Esophagus mucosa (tissue), 1 donor: ENCODE results near the gene STK32C. TPM values are rescaled to one million over a fixed set of nuclear protein-coding genes. Genes with fewer than 3 reads are reported as not detected.

Experiments used
- ATAC-seq: fragments of 200-7000 bp; cut with Tn5 transposase; one replicate; pipeline ENCODE4 v1.9.1; 2020
- total RNA-seq: library from RNA; stranded (reverse); gene quantifications from one replicate; pipeline ENCODE4 v1.2.4, GENCODE V29; 2023
- donor health status: DM: yes; HTN: yes; CAD: no.

Gene STK32C
- total RNA-seq, 1 donor from 2014 or later = 7.1 TPM

DNA sequence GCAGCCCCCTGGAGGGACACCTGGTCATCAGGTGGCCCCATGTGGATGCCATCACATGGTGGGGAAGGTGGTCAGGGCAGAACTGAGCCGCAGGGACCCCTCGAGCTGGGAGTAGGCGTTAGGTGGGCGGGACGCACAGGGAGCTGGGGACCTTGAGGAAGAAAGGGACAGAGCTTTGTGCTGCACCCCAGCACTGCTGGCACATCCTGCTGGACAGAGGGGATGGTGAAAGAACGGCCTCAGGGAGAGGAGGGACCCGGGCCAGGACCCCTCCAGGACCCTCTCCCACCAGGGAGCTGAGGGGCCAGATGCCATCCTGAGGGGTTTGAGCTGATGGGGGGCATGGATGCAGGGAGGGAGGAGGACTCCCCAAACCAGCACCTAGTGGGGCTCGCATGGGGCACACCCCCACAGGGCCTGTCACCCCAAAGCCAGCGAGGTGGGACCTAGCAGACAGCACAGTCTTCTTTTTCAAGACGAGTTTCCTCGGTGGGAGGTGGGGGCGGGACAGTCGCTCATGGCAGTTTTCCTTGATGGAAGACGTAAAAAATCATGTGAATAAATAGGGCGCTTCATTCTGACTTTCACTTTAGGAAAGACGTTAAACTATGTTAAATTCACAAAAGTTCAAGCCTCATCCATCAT lies 43.3 kb downstream of the STK32C start:
- ATAC-seq = no peak

DNA sequence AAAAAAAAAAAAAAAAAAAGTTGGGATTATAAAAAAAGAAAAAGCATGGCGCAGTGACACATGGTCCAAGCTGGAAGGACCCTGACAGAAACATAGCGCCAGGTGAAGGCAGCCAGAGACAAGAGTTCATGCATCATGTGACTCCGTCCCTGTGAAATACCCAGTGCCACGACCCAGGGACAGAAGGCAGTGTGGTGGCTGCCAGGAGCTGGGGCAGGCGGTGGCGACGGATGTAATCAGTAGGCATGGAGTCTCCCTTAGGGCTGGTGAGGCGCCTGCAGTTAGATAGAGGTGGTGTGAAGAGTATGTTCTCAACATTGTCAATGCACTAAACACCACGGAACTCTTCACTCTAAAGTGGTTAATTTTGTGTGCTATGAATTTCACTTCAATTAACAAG lies 43.9 kb downstream of the STK32C start:
- ATAC-seq = no peak

DNA sequence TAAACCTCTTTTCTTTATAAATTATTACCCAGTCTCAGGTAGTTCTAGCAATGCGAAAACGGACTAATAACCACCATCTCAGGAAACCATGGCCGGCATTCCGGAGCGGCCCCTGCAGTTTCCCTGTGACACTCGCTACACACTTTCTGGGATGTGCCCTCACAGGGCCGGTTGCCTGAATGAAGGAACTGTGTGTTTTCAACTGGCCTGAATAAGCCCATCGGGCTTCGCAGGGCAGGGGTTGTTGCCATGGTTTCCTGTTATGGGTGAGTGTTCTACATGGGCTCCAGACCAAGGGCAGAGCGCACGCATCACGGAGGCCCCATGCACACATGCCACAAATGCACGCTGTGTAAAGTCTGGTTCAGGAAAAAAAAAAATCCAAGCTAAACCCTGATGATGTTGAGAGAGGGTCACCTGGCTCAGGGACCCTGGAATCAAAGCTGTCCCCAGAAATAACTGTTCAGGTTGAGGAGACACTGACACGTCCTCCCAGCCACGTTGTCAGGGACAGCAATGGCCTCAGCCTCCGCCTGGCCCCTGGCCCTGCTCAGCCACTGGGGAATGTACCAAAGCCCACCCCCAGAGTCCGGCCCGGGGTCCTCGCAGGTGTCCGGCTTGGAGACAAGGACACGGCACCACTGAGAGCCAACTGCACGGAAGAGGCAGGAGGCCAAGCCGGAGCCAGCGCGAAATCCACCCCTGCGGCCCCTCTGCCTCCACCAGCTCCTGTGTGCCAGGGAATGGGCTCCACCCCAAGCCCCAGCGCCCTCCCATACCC lies 47.9 kb downstream of the STK32C start:
- no peak for ATAC-seq

DNA sequence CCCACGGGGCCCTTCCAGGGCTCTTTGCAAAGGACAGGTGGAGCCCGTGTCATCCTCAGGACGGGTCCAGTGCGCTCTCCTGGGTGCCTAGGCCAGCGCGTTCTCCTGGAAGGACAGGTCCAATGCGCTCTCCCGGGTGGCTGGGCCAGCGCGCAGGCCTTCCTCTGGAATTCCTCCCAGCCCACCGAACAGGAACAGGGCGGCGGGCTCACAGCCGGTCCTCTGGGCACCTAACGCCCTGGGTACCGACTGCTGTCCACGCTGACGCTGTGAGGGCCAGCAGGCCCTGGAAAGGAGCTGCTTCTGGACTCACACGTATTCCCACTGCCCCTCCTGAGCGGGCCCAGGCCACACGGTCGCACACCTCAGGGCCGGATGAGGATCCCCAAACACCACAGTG lies 49.3 kb downstream of the STK32C start:
- no peak for ATAC-seq

DNA sequence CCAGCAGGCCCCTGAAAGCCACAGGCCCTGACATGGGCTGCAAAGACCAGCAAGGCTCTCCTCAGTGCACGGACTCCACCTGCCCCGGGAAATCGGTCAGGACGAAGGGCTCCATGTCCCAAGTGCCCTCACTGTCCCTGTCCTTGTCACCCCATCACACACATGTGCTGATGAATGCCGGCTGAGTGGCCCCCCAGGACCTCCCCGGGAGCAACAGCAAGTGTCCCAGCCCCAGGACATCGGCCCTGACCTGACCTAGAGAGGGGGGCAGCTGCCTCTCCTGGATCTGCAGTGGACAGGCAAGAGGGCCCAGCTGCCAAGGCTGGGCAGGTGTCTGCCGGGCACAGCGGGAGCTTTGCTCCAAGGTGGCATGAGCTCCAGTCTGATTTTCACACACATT lies 49.8 kb downstream of the STK32C start:
- ATAC-seq = no peak

DNA sequence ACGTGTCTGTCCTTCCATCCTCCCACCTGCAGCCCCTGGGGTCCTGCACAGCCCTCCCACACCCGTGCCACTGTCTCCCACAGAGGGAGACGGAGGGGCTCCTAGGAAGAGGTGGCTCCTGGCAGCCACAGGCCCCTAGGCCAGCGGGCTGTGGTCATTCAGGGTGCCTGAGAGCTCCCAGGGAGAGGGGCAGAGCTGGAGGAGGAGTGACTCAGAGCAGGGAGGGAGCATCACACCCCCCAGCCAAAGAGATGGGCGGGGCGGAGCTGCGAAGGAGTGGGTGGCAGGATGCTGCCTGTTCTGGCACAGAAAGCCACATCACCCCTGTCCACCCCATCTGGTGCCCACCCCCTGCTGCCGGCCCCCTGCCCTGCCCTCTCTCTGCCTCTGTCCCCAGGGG lies 50.5 kb downstream of the STK32C start:
- peak; percentile 12 for ATAC-seq

DNA sequence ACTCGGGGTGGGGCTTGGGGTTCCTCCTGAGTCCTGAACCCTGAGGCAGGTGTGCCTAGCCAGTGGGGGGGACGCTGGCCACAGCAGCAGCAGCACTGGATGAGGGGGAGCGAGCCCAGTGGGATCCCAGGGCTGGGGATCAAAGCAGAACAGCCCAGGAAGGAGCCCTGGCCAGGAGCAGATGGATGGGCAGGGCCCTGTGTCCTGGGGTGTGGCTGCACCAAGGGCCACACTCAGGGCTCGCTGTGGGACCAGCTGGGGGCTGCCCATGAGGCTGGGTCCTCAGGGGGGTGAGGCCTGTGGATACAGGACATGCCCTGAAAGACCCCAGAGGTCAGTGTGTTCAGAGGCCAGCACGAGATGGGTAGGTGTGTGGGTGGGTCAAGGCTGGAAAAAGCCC lies 50.9 kb downstream of the STK32C start:
- no peak for ATAC-seq

DNA sequence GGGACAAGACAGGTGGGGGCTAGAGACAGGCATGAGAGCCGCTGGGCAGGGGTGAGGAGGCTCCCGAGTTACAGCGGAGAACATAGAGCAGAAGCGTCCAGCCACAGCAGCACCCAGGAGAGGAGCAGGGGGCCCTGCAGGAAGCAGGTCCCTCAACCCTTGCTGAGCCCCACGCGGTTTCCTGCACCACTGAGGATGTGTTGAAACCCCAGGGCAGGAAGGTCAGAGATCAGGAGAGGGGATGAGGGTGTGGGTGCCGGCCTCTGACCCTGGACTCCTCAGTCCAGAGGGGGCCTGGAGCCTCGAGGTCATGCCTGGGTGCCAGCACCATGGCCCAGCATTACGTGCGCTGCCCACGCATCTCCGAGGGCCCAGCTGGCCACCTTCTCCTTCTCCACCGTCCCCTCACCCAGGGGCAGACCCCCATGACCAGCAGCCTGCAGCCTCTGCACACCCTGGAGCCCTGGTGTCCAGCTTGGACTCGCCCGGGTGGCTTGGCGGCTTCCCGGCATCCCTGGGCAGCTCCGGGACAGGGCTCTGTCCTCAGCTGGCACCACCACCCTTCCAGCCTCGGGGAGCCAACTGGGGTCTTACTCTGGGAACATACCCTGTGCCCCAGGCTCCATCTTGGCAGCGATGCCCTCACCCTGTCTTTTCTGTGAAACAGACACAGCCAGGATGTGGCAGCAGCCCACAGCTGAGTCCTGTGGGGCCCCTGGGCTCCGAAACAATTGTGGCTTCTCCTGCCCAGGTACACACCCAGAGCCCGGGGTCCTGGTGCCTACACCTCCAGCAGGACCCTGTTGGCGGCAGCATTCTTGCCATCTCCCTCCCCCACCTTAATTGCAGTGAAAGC lies 52.0 kb downstream of the STK32C start:
- no peak for ATAC-seq

DNA sequence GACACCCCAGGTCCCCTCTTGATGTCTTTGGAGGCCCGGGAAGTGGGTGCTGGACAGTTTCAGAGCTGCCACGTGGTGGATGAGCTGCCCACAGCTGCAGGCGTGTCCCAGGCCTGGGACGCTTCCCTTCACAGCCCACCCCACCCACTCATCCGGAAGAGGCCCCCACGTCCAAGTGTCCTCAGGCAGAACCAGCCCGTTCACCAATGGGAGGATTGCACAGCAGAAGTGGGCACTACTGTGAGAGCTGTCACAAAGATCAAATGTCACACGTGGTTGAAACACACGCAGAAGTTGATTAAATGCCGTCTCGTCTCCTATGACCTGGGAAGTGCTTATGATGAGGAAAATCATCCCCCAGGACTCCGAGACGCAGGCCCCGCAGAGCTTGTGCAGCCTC lies 52.9 kb downstream of the STK32C start:
- ATAC-seq = no peak

DNA sequence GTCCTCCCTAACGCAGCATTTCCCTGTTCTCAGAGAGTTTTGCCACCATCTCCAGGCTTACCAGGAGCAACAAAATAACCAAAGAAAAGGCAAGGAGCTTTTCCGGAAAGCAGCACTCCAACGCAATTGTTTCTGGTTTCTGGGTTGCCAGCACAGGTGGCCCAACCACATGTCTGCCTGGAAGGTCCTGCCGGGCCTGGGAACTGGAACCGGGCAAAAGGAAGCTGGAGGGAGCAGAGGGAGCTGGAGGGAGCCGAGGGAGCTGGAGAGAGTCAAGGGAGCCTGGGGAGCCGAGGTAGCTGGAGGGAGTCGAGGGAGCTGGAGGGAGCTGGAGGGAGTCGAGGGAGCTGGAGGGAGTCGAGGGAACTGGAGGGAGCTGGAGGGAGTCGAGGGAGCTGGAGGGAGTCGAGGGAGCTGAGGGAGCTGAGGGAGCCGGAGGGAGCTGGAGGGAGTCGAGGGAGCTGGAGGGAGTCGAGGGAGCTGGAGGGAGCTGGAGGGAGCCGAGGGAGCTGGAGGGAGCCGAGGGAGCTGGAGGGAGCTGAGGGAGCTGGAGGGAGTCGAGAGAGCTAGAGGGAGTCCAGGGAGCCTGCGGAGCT lies 54.6 kb downstream of the STK32C start:
- ATAC-seq = no peak

DNA sequence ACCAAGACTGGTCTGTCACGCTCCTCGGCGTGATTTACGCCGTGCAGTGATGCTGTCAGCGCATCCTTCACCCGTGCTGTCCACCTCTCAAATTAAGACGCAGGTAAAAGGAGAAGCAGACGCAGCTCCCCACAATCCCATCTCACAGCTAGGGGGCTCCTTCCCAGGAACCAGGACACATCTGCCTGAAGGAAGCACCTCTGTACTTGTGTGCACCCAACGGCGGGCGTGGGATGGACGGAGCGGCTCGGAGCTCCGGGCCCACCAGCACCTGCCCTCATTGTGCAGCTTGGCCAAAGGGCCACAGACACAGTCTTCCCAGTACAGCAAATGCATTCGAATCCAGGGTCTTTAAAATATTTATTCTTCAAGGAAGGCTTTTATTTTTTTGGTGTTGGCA lies 55.3 kb downstream of the STK32C start:
- ATAC-seq = no peak

DNA sequence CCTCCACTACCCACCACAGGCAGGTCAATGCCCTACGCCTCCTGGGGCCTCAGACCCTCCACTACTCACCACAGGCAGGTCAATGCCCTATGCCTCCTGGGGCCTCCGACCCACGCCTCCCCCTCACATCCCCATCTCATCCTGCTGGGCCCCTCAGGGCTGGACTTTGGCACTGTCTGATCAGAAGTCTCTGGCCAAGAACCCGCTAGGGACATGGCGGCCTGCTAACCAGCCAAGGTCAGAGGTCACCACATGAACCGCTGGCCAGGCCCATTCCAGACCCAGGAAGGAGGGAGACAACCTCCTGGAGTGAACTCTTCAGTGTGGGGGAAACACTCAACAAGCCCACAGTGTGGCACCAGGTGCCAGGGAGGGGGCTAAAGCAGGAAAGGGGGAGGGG lies 55.8 kb downstream of the STK32C start:
- no peak for ATAC-seq

DNA sequence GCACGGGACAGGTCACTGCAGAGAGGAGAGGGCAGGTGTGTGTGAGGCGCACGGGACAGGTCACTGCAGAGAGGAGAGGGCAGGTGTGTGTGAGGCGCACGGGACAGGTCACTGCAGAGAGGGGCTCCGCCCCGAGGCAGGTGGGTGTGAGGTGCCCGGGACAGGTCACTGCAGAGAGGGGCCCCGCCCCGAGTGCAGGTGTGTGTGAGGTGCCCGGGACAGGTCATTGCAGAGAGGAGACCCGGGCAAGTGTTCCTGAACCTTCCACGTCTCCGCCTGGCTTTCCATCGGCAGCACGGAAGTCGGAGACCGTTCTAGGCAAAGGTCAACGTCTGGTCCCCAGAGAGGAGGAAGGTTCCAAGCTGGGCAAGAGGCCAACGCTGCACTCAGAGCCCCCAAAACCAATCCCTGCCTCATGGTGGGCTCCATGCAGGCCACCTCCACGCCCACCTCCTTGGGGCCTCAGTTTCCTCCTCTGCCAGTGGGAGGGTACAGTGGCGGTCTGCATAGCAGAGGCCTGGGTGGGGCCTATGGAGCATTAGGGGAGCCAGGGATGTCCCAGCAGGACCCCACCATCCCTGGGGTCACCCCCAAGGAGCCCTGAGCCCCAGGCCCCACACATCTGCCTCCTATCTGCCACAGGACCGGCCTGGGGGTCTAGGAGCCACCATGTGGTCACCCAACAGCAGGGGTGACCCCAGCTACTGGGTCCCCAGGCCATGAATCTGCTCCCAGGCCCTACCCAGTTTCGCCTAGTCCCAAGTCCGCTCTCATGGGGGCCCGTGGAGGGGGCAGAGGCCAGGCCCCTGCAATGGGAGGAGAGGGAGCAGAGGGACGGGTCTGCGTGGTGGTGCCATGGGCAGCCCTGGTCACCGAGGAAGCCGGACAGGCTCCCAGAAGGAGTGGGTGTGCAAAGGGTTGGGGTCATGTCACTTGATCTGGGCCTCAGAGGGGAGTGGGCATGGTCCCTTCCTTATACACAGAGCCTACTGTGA lies 57.0 kb downstream of the STK32C start:
- ATAC-seq = no peak

DNA sequence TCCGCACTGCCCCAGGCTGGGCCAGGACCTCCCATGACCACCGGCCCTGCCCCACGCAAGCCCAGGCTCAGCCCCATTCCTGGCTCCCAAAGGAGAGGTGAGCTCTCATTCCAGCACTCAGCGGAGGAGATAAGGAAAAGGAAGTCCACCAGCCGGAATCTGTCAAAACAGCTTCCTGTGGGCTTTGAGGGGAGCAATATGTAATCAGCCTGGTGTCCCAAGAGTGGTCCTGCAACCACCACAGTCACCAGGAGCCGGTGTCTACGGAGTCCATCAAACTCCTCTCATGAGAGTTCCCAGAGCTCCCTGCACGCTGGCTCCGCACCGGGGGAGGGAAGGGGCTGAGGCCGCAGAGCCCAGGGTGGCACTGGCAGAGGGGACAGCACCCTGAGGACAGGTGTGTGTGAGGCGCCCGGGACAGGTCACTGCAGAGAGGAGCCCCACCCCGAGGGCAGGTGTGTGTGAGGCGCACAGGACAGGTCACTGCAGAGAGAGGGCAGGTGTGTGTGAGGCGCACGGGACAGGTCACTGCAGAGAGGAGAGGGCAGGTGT lies 57.9 kb downstream of the STK32C start:
- no peak for ATAC-seq

DNA sequence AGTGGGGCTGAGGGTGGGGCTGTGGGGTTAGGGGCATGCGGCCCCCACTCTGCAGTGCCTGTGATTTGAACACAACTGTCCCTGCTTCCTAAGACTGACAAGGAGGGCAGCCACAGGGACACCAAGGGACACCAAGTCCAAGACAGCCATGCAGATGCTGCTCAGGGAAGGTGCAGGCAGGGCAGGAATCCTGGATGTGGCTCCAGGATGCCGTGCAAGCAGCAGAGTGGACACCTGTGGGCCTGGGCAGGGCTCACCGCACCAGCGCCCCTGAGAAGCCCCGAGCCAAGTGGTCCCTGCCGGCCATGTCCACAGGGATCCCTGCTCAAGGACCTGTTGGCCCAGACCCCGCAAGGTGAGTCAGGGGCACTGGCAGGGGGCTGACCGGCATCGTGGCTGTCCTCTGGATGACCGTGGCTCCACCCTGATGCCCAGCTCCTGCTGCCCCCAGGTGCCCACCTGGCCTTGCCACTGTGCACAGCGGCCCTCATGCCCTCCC lies 58.5 kb downstream of the STK32C start:
- ATAC-seq = no peak

DNA sequence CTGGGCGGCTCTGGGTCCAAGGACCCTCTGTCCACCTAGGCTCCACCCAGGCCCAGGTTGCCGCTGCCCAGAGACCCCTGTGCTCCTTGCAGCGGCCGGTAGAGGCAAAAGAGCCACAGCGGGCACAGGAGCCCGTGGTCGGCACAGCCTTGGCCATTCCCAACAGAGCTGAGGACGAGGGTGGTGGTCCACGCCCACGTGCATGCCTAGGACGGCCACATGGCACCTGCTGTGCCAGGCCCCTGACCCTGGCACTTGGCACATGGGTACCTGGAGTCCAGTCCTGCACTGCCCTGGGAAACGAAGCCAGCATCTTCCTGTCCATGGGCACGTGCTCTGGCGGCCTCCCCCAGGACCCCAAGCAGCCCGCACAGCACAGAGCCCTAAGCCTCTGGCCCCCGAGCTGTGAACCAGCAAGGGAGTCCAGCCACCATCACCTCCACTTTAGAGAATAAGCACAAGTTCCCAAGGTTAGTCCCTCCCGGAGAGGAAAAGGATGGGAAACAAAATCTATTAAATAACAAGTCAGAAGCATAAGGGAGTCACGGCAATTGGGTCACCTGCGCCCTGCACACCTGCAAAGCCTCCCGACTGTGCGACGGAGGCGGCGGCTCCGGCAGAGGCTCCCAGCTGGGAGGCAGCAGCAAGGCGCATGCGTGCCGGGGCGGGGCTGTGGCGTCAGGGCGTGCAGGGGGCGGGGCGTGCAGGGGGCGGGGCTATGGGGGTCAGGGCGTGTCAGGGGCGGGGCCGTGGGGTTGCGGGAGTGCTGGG lies 59.1 kb downstream of the STK32C start:
- ATAC-seq = peak; percentile 78

DNA sequence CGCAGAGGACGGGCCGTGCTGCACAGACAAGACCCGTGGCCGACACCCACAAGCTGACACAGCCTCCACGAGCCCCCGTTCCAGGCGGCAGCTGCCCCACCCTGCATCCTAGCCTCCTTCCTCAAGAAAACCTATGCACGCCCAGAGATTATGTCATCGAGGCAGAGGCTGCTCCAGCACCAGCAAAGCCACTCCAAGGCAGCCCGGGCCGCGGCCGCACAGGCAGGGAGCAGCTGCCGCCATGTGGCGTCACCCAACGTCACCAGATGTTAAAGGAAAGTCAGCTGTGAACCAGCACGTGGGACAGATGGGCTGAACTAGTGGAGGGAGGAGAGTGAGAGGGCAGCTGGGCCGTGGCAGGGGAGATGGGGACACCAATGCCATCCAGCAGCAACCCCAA lies 59.8 kb downstream of the STK32C start:
- ATAC-seq = no peak

DNA sequence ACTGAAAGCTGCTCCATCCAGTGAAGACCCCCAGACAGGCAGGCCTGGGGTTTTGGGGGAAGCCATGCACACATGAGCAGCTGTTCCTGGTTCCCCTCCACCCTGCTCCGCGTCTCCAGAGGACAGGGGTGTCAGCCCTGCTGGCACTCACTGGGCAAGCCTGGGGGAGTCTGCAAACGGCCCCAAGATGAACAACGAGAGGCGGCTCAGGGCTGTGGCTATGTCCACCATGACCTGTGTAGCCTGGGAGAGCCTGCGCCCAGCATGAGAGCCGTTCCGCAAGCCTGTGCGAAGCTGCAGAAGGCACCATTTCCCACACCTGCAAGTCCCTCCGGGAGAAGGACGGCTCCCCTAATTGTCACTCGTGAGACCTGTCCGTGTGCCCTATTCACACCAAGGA lies 61.5 kb downstream of the STK32C start:
- no peak for ATAC-seq

DNA sequence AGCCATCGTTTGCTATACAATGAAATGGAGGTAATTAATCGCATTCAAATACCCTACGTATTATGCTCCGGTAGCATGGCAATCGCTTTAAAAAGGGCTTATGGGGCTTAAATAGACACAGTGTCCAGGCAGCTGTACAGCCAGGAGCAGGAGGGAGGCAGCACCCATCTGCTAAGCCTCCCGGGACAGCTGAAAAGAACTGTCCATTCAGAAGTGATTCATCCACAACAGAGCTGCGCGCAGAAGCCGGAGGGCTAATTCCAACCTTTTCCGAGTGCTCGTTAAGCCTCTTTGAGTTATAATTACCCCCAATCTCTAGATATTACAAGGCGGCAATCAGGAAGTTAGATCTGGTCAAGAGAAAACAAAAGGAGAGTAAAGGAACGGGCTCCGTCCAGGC lies 62.7 kb downstream of the STK32C start:
- no peak for ATAC-seq

DNA sequence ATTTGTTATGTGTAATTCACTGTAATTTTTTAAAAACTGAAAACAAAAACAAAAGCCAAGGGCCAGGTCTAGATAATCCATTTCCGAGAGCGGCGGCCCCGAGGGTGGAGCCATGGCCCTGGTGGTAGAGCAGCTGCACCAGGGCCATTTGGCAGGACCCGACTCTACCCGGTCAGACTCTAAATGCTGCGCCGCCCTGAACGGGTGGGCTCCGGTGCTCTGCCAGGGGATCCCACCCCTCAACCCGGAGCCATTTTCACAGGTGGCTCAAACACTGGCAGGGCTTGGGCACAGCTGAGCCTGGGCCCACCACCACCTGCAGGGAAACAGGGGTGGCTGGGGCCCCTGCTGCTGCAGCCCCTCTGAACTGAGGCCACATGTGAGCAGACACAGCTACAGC lies 64.1 kb downstream of the STK32C start:
- no peak for ATAC-seq

DNA sequence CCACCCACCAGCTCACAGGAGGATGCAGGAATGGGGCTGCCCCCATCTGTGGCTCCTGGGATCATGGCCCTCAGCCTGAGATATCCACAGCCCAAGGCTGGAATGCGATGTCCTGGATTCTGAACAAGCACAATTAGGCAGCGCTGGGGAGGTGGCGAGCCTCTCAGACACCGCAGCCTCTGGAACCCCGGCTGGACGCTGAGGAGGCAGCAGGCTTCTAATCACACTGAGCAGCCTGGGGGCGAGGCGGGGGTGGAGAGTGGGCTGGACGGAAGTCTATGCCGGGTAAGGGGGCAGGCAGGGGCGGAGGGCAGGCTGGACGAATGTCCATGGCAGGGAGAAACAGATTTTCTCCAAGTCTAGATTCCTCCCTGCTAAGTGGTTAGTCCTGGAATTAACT lies 64.6 kb downstream of the STK32C start:
- no peak for ATAC-seq
